ENCODE measurements around the gene KMT2A.
"Not testable (repeated sequence)": the region's sequence is repeated elsewhere in the genome, so short reads cannot be mapped to it uniquely, and the experiment has no call there.

The KMT2A gene

DNA sequence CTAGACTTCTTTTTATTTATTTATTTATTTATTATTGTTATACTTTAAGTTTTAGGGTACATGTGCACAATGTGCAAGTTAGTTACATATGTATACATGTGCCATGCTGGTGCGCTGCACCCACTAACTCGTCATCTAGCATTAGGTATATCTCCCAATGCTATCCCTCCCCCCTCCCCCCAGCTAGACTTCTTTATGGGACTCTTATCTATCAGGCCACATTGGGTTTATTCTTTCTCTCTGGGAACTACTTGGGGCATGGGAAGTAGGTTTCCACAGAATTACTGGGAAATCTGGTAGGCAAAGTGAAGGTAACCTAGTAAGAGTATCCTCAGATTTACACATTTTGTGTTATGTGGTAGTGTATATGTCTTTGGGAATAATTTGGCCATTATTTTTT is 32.7 kb downstream of the KMT2A start:
- intact Hi-C loops (cut with DNase I); DNase-seq: not testable (repeated sequence)

DNA sequence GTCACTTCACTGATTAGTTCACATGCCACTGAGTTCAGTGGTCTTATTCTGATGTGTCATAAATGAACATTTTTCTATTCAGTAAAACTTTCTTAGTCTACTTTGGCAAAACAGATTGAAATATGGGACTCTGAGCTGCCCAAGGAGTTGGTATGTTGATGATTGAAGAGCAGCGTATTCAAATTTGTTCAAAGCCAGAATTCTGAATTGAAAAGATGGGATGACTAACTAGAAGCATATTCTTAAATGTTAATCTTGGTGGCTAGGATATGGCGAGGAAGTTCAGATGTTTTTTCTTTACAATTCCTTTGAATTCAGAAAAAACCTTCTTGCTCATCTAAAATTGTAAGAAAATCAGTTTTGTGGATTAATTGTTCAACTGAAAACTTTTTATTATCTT is 34.7 kb downstream of the KMT2A start:
- intact Hi-C loops (cut with DNase I): no loop called here
- DNase-seq: no peak

DNA sequence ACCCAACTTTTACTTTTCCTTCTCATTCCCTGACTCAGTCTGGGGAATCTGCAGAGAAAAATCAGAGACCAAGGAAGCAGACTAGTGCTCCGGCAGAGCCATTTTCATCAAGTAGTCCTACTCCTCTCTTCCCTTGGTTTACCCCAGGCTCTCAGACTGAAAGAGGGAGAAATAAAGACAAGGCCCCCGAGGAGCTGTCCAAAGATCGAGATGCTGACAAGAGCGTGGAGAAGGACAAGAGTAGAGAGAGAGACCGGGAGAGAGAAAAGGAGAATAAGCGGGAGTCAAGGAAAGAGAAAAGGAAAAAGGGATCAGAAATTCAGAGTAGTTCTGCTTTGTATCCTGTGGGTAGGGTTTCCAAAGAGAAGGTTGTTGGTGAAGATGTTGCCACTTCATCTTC is 37.2 kb downstream of the KMT2A start:
- intact Hi-C loops (cut with DNase I): no loop called here
- no peak for DNase-seq

DNA sequence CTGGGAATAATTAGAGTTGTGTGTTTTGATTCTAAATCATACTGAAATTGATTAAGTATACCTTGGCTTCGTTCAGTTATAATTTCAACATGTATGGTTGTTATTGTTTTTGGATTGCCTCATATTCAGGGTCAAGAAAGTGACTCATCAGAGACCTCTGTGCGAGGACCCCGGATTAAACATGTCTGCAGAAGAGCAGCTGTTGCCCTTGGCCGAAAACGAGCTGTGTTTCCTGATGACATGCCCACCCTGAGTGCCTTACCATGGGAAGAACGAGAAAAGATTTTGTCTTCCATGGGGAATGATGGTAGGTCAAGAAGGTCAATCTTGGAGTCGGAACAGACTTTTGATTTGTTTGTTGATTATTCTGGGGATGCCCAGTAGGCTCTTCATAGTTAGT is 40.4 kb downstream of the KMT2A start:
- intact Hi-C loops (cut with DNase I): no loop called here
- DNase-seq: no peak

DNA sequence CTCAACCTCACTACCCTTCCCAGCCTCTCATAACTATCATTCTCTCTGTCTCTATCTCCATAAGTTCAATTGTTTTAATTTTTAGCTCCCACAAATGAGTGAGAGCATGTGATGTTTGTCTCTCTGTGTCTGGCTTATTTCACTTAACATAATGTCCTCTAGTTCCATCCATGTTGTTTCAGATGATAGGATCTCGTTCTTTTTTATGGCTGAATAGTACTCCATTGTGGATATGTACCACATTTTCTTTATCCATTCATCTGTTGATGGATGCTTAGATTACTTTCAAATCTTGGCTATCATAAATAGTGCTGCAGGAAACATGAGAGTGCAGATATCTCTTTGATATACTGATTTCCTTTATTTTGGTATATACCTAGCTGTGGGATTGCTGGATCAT is 44.9 kb downstream of the KMT2A start:
- DNase-seq; intact Hi-C loops (cut with DNase I): not testable (repeated sequence)

DNA sequence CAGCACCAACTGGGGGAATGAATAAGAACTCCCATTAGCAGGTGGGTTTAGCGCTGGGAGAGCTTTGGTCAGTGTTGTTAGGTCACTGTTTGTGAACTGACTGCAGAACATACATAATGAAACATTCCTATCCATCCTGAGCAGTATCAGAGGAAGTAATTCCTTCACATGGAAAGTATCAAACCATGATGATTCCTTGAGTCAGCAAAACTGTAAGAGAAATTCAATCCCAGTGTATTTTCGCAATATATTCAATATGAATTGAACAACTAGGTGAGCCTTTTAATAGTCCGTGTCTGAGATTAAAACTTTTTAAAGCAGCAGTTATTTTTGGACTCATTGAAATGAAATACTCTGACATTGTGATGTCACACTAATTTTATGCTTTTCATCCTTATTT is 48.1 kb downstream of the KMT2A start:
- intact Hi-C loops (cut with DNase I): no loop called here
- no peak for DNase-seq

DNA sequence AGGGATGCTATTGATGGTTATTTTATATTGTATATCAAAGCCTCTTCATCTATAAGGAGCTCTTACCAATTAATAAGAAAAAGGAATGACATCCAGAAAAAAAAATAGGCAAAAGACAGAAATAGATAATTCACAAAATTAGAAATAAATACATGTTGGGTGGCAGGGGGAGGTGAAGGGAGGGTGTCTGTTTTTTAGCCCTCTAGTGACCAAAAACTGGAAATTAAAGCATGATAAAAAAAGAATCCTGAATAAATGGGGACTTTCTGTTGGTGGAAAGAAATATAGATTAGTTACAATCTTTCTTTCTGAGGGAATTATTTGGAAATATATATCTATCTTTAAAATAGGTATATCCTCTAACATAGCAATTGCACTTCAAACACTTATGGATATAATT is 49.0 kb downstream of the KMT2A start:
- intact Hi-C loops (cut with DNase I): loop anchor here (5.0 kb wide), 2 partner anchors 48 to 83 kb away; partner anchors contain the start of genes ATP5MG and KMT2A
- DNase-seq: no peak

DNA sequence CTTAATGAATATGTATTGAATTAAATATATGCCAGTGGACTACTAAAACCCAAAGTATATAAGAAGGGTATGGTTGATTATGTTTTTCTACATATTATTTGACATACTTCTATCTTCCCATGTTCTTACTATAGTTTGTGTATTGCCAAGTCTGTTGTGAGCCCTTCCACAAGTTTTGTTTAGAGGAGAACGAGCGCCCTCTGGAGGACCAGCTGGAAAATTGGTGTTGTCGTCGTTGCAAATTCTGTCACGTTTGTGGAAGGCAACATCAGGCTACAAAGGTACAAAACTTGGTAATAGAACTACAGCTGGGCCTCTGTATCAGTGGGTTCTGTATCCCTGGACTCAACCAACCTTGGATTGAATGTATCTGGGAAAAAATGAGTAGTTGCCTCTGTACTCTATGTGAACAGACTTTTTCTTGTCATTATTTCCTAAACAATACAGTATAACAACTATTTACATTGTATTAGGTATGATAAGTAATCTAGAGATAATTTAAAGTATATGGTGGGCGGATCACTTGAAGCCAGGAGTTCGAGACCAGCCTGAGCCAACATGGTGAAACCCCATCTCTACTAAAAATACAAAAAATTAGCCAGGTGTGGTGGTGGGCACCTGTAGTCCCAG is 52.3 kb downstream of the KMT2A start:
- intact Hi-C loops (cut with DNase I): loop anchor here (5.0 kb wide), 2 partner anchors 51 to 86 kb away; partner anchors contain the start of genes ATP5MG and KMT2A

DNA sequence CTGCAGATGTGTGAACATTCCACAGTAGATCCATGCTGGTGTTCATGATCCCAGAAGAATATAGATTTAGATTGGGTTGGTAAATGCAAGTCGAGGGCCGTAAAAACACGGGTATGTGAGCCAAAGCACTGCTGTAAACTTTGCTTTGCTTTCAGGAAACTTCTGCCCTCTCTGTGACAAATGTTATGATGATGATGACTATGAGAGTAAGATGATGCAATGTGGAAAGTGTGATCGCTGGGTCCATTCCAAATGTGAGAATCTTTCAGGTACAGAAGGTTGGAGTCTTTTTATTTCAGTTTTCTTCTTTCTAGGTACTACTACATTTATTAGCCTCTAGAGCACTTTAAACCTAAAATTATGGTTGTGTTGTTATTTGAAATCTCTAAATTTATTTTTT is 54.7 kb downstream of the KMT2A start:
- intact Hi-C loops (cut with DNase I): no loop called here
- no peak for DNase-seq

More for the DNA sequence above, 52.3 kb downstream of the KMT2A start:
- peak; percentile 22 to 87 (median 66) for DNase-seq

DNA sequence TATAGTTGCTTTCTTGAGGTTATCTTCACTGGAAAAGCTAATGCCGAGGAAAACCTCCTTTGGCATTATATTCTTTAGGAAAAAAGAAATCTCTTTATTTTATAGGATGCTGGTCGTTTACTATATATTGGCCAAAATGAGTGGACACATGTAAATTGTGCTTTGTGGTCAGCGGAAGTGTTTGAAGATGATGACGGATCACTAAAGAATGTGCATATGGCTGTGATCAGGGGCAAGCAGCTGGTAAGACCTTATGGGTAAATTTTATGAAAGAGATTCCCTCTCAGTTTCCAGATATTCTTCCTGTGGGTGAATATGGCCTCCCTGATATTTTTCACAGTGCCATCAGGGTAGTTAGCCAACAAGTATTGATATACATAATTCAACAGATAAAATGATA is 61.5 kb downstream of the KMT2A start:
- DNase-seq: no peak
- intact Hi-C loops (cut with DNase I): no loop called here

DNA sequence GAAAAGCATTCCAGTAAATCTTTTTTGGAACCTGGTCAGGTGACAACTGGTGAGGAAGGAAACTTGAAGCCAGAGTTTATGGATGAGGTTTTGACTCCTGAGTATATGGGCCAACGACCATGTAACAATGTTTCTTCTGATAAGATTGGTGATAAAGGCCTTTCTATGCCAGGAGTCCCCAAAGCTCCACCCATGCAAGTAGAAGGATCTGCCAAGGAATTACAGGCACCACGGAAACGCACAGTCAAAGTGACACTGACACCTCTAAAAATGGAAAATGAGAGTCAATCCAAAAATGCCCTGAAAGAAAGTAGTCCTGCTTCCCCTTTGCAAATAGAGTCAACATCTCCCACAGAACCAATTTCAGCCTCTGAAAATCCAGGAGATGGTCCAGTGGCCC is 66.9 kb downstream of the KMT2A start:
- intact Hi-C loops (cut with DNase I): no loop called here
- no peak for DNase-seq

DNA sequence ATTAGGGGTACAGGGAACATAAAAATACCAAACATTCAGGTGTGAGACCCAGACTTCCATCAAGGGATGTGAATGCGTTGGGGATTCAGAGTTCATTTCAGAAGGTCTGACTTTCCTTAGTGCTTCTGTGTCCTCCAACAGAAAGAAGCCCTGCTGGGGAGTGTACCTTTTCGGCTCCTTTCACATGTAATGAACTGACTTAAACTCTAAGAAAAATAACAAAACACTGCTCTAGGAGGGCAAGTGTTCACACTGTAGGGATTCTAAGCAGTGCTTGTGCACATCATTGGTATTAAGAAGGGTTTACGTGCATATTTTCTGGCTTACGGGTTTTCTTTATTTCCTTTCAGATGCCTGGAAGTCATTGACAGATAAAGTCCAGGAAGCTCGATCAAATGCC is 75.3 kb downstream of the KMT2A start:
- DNase-seq: no peak
- intact Hi-C loops (cut with DNase I): no loop called here

DNA sequence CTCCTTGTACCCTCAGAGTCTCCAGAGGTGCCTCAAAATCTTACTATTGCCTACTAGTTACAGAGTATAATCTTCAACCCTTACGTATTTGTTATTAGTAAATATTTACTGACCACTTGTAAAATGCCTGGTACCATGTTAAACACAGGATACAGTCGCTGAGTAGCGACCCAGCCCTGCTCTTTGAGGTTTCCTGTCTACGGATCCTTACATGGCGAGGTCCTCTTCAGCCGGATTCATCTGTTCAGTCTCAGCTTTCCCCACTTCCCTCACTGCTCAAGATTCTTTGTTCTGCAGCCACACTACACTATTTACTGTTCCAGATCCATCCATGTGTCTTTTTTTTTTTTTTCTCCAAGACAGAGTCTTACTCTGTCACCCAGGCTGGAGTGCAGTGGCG is 77.8 kb downstream of the KMT2A start:
- DNase-seq: no peak
- intact Hi-C loops (cut with DNase I): no loop called here

DNA sequence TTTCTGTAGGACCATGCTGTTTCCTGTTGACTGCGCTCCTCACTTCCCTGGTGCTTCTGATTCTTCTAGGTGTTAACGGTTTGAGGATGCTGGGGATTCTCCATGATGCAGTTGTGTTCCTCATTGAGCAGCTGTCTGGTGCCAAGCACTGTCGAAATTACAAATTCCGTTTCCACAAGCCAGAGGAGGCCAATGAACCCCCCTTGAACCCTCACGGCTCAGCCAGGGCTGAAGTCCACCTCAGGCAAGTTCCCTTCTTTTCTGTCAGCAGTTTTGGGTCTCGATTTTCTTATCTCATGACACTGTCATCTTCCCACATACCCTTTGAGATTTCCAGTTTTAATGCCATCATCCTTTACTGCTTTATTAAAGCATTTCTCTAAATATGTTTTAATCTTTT is 83.3 kb downstream of the KMT2A start:
- intact Hi-C loops (cut with DNase I): no loop called here

DNA sequence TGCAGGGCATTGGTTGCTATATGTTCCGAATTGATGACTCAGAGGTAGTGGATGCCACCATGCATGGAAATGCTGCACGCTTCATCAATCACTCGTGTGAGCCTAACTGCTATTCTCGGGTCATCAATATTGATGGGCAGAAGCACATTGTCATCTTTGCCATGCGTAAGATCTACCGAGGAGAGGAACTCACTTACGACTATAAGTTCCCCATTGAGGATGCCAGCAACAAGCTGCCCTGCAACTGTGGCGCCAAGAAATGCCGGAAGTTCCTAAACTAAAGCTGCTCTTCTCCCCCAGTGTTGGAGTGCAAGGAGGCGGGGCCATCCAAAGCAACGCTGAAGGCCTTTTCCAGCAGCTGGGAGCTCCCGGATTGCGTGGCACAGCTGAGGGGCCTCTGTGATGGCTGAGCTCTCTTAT is 85.6 kb downstream of the KMT2A start:
- no peak for DNase-seq
- intact Hi-C loops (cut with DNase I): no loop called here

More for the DNA sequence above, 83.3 kb downstream of the KMT2A start:
- DNase-seq: no peak

DNA sequence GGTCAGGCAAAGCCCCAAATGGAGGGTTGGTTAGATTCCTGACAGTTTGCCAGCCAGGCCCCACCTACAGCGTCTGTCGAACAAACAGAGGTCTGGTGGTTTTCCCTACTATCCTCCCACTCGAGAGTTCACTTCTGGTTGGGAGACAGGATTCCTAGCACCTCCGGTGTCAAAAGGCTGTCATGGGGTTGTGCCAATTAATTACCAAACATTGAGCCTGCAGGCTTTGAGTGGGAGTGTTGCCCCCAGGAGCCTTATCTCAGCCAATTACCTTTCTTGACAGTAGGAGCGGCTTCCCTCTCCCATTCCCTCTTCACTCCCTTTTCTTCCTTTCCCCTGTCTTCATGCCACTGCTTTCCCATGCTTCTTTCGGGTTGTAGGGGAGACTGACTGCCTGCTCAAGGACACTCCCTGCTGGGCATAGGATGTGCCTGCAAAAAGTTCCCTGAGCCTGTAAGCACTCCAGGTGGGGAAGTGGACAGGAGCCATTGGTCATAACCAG is 86.3 kb downstream of the KMT2A start:
- DNase-seq: peak in 3 of 42 donors; percentile 22 to 47 (median 27)

DNA sequence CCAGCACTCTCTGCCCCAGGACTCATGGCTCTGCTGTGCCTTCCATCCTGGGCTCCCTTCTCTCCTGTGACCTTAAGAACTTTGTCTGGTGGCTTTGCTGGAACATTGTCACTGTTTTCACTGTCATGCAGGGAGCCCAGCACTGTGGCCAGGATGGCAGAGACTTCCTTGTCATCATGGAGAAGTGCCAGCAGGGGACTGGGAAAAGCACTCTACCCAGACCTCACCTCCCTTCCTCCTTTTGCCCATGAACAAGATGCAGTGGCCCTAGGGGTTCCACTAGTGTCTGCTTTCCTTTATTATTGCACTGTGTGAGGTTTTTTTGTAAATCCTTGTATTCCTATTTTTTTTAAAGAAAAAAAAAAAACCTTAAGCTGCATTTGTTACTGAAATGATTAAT is 88.1 kb downstream of the KMT2A start:
- DNase-seq: no peak
- intact Hi-C loops (cut with DNase I): no loop called here

More for the DNA sequence above, 86.3 kb downstream of the KMT2A start:
- intact Hi-C loops (cut with DNase I): no loop called here

DNA sequence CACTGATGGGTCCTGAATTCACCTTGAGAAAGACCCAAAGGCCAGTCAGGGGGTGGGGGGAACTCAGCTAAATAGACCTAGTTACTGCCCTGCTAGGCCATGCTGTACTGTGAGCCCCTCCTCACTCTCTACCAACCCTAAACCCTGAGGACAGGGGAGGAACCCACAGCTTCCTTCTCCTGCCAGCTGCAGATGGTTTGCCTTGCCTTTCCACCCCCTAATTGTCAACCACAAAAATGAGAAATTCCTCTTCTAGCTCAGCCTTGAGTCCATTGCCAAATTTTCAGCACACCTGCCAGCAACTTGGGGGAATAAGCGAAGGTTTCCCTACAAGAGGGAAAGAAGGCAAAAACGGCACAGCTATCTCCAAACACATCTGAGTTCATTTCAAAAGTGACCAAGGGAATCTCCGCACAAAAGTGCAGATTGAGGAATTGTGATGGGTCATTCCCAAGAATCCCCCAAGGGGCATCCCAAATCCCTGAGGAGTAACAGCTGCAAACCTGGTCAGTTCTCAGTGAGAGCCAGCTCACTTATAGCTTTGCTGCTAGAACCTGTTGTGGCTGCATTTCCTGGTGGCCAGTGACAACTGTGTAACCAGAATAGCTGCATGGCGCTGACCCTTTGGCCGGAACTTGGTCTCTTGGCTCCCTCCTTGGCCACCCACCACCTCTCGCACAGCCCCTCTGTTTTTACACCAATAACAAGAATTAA is 88.6 kb downstream of the KMT2A start:
- DNase-seq: no peak
- intact Hi-C loops (cut with DNase I): no loop called here

DNA sequence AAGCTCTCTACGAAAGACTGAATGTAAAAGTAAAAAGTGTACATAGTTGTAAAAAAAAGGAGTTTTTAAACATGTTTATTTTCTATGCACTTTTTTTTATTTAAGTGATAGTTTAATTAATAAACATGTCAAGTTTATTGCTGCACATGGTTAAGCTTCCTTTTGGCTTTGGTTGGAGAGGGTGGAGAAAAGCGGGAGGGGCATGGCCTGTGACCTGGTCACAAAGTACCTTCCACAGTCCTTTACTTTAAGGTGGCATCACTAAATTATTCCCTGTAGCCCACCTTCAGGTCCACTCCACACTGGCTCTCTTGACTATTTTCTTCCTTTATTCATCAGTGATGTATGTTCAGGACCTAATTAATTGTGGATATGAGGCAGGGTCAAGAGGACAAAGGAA is 90.4 kb downstream of the KMT2A start:
- no peak for DNase-seq
- intact Hi-C loops (cut with DNase I): no loop called here

DNA sequence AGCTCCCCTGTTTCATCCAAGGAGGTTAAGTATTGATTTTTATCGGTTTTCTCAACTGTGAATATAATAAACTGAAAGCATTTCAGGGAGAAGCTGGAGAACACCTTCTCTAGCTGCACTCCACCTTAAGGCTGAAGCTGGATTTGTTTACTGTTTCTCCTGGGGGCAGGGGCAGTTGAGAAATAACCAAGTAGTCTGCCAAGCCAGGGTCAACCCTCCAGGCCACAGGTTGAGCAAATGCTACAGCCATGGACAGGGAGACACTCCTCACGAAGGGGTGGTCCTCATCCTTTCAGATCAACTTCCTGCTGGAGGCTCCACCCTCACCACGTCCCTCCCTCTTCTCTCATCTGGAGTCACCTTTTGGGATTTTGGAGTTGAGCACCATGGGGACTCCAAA is 90.8 kb downstream of the KMT2A start, which contains the start of gene TTC36:
TTC36 (plus strand) TSS at position 366 of the 400 bp plus-strand sequence; CDS start at position 387, 21 bp downstream.
- intact Hi-C loops (cut with DNase I): no loop called here

DNA sequence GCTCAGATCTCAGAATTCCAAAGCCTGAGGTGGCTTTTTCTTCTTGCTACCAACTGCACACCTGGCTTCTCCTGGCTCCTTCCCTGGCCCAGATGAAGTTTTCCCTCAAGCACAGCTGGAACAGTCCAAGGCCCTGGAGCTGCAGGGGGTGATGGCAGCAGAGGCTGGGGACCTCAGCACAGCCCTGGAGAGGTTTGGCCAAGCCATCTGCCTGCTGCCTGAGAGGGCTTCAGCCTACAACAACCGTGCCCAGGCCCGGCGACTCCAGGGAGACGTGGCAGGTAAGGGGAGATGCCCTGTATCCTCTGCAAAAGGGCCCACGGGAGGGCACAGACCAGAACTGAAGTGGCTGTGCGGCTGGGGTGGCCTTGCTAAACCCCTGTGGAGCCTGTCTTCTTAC is 92.2 kb downstream of the KMT2A start:
- no peak for DNase-seq
- intact Hi-C loops (cut with DNase I): no loop called here

More for the DNA sequence above, 90.8 kb downstream of the KMT2A start, which contains the start of gene TTC36:
- no peak for DNase-seq

All from head of caudate nucleus (tissue), 42 donors.